HCT116 (cell line): ENCODE data around the gene CCDC183.

Experiments used
- ATF3 ChIP-seq: IDR thresholded peaks from 2 replicates; pipeline ENCODE4 v1.6.1; 2012
- CEBPB ChIP-seq: IDR thresholded peaks from 2 replicates; pipeline ENCODE4 v1.6.1; 2012; ENCODE audit warnings: low read depth
- EZH2 ChIP-seq: fragments of 200-600 bp; sonication (generic); IDR thresholded peaks from 2 replicates; pipeline ENCODE4 v1.6.1; 2017; ENCODE audit warnings: antibody characterized with exemption, mixed run types
- EZH2phosphoT487 ChIP-seq: fragments of 200-600 bp; IDR thresholded peaks from 2 replicates; pipeline ENCODE4 v1.6.1; 2018; ENCODE audit warnings: antibody characterized with exemption, borderline replicate concordance
- POLR2A ChIP-seq: IDR thresholded peaks from 2 replicates; pipeline ENCODE4 v1.7.0; 2011; ENCODE audit warnings: borderline replicate concordance; ENCODE audit not compliant: insufficient read depth, insufficient read length; ENCODE audit errors: extremely low read depth
- POLR2AphosphoS5 ChIP-seq: IDR thresholded peaks from 2 replicates; pipeline ENCODE4 v1.6.1; 2011; ENCODE audit warnings: mild to moderate bottlenecking, low read depth, low read length, moderate library complexity
- TCF7L2 ChIP-seq: IDR thresholded peaks from 2 replicates; pipeline ENCODE4 v1.7.0; 2011; ENCODE audit warnings: borderline replicate concordance, inconsistent platforms; ENCODE audit not compliant: insufficient read depth, insufficient read length; ENCODE audit errors: extremely low read depth
- YY1 ChIP-seq: IDR thresholded peaks from 2 replicates; pipeline ENCODE4 v1.6.1; 2011; ENCODE audit warnings: low read length, low read depth, moderate library complexity, mild to moderate bottlenecking; ENCODE audit not compliant: insufficient replicate concordance; ENCODE audit errors: extremely low read depth
- ZBTB33 ChIP-seq: IDR thresholded peaks from 2 replicates; pipeline ENCODE4 v1.6.1; 2011; ENCODE audit warnings: mild to moderate bottlenecking, low read length, moderate library complexity; ENCODE audit not compliant: insufficient replicate concordance; ENCODE audit errors: extremely low read depth
- ZNF274 ChIP-seq: fragments of 200-500 bp; sonication (Bioruptor generic); IDR thresholded peaks from 2 replicates; pipeline ENCODE4 v1.6.1; 2014; ENCODE audit warnings: mild to moderate bottlenecking, low read depth, low read length, inconsistent platforms
- TF ChIP-seq, protein P1 (sequence below), 3 experiments: fragments of 200-600 bp in 1 of 3; sonication (generic) in 1 of 3; IDR thresholded peaks in 2 of 3; conservative IDR thresholded peaks in 1 of 3; 2 replicates each; pipeline ENCODE4 v1.5.1; 2012 to 2017; ENCODE audit warnings: low read depth in 2 of 3, low read length in 2 of 3, antibody characterized with exemption in 1 of 3, borderline replicate concordance in 1 of 3, control low read depth in 1 of 3, mild to moderate bottlenecking in 1 of 3, mixed read lengths in 1 of 3, mixed run types in 1 of 3, moderate library complexity in 1 of 3; ENCODE audit not compliant: insufficient read depth in 1 of 3
- TF ChIP-seq, protein P2 (sequence below): IDR thresholded peaks from 2 replicates; pipeline ENCODE4 v1.6.1; 2012; ENCODE audit warnings: low read depth
- TF ChIP-seq, protein P3 (sequence below): IDR thresholded peaks from 2 replicates; pipeline ENCODE4 v1.6.1; 2012

DNA sequence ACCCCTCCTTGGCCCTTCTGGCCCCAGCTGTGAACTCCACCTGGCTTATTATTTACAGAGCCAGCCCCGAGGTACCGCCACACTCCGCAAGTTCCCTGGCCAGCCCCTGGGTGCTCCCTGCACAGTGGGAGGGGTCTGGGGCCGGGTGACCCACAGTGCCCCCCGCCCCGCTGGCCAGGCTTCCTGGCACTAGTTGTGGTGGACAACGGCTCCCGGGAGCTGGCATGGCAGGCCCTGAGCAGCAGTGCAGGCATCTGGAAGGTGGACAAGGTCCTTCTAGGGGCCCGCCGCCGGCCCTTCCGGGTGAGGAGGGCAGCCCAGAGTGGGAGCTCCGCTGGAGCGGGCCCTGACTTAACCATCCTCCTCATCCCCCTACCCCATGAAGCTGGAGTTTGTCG is 59.9 kb downstream of the CCDC183 start:
- TF ChIP-seq, protein P1, sequence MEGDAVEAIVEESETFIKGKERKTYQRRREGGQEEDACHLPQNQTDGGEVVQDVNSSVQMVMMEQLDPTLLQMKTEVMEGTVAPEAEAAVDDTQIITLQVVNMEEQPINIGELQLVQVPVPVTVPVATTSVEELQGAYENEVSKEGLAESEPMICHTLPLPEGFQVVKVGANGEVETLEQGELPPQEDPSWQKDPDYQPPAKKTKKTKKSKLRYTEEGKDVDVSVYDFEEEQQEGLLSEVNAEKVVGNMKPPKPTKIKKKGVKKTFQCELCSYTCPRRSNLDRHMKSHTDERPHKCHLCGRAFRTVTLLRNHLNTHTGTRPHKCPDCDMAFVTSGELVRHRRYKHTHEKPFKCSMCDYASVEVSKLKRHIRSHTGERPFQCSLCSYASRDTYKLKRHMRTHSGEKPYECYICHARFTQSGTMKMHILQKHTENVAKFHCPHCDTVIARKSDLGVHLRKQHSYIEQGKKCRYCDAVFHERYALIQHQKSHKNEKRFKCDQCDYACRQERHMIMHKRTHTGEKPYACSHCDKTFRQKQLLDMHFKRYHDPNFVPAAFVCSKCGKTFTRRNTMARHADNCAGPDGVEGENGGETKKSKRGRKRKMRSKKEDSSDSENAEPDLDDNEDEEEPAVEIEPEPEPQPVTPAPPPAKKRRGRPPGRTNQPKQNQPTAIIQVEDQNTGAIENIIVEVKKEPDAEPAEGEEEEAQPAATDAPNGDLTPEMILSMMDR (IDR thresholded peaks at IDR 0.05 in 2 of 3, conservative IDR thresholded peaks at IDR 0.05 in 1 of 3; ENCODE audit: borderline replicate concordance in 1 of 3, insufficient read depth in 1 of 3, low read depth in 2 of 3, low read length in 2 of 3) = no peak
- TF ChIP-seq EZH2 = no peak
- no peak for TF ChIP-seq POLR2AphosphoS5
- TF ChIP-seq EZH2phosphoT487 = no peak
- TF ChIP-seq TCF7L2 = no peak
- no peak for TF ChIP-seq ZBTB33
- TF ChIP-seq, protein P2, sequence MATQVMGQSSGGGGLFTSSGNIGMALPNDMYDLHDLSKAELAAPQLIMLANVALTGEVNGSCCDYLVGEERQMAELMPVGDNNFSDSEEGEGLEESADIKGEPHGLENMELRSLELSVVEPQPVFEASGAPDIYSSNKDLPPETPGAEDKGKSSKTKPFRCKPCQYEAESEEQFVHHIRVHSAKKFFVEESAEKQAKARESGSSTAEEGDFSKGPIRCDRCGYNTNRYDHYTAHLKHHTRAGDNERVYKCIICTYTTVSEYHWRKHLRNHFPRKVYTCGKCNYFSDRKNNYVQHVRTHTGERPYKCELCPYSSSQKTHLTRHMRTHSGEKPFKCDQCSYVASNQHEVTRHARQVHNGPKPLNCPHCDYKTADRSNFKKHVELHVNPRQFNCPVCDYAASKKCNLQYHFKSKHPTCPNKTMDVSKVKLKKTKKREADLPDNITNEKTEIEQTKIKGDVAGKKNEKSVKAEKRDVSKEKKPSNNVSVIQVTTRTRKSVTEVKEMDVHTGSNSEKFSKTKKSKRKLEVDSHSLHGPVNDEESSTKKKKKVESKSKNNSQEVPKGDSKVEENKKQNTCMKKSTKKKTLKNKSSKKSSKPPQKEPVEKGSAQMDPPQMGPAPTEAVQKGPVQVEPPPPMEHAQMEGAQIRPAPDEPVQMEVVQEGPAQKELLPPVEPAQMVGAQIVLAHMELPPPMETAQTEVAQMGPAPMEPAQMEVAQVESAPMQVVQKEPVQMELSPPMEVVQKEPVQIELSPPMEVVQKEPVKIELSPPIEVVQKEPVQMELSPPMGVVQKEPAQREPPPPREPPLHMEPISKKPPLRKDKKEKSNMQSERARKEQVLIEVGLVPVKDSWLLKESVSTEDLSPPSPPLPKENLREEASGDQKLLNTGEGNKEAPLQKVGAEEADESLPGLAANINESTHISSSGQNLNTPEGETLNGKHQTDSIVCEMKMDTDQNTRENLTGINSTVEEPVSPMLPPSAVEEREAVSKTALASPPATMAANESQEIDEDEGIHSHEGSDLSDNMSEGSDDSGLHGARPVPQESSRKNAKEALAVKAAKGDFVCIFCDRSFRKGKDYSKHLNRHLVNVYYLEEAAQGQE = no peak
- no peak for TF ChIP-seq ATF3
- no peak for TF ChIP-seq POLR2A
- no peak for TF ChIP-seq CEBPB
- TF ChIP-seq YY1 = no peak
- TF ChIP-seq, protein P3, sequence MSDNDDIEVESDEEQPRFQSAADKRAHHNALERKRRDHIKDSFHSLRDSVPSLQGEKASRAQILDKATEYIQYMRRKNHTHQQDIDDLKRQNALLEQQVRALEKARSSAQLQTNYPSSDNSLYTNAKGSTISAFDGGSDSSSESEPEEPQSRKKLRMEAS = no peak
- TF ChIP-seq ZNF274 = no peak
